Naive thymus-derived CD4-positive, alpha-beta T cell (primary cell): ENCODE measurements around the gene TENM4. TPM values are rescaled to one million over a fixed set of nuclear protein-coding genes. Genes with fewer than 3 reads are reported as not detected.

Experiments used
- ATAC-seq: fragments of 150-1000 bp; cut with Tn5 transposase; 2 replicates; pipeline ENCODE4 v1.10.0; 2021; ENCODE audit warnings: mild to moderate bottlenecking, moderate library complexity
- CTCF ChIA-PET: fragments of 350-600 bp; sonication (Branson Sonifier 250); formaldehyde crosslinking; loops from one replicate; lab custom pipeline; 2021; ENCODE audit warnings: antibody characterized with exemption; lab: Charles Lee
- POLR2A ChIA-PET: fragments of 350-600 bp; sonication (Branson Sonifier 250); formaldehyde crosslinking; loops from one replicate; lab custom pipeline; 2021; ENCODE audit warnings: antibody characterized with exemption, inconsistent platforms; lab: Charles Lee
- DNase-seq, 9 donors: peaks; one replicate each; pipeline versions ENCODE4 v3.0.0 to v3.0.0-alpha.2; 2020 to 2022; ENCODE audit warnings: mixed read lengths in 1 of 9
- H3K27ac ChIP-seq: one replicate; pipeline ENCODE4 v1.7.0; 2013; ENCODE audit warnings: mild to moderate bottlenecking, low read depth, low read length, moderate library complexity
- H3K27me3 ChIP-seq, 2 donors: one replicate each; pipeline ENCODE4 v1.7.0; 2013; ENCODE audit warnings: low read length in 2 of 2, mild to moderate bottlenecking in 2 of 2, moderate library complexity in 2 of 2; ENCODE audit not compliant: control insufficient read depth in 2 of 2, insufficient read depth in 2 of 2
- H3K36me3 ChIP-seq, 3 experiments: 1 replicate in 2 of 3; 2 replicates in 1 of 3; pipeline ENCODE4 v1.7.0; 2013; ENCODE audit warnings: low read length in 3 of 3, mild to moderate bottlenecking in 3 of 3, moderate library complexity in 1 of 3; ENCODE audit not compliant: insufficient read depth in 3 of 3, control insufficient read depth in 2 of 3
- H3K4me1 ChIP-seq, 2 donors: one replicate each; pipeline ENCODE4 v1.7.0; 2013; ENCODE audit warnings: low read length in 2 of 2, mild to moderate bottlenecking in 2 of 2, moderate library complexity in 1 of 2; ENCODE audit not compliant: control insufficient read depth in 2 of 2, insufficient read depth in 2 of 2
- H3K4me3 ChIP-seq: 2 replicates; pipeline ENCODE4 v1.7.0; 2013; ENCODE audit warnings: mild to moderate bottlenecking, low read length
- H3K9me3 ChIP-seq, 3 experiments: 1 replicate in 2 of 3; 2 replicates in 1 of 3; pipeline ENCODE4 v1.7.0; 2013; ENCODE audit warnings: low read length in 3 of 3; ENCODE audit not compliant: control insufficient read depth in 2 of 3
- H3K27ac Mint-ChIP-seq, 9 donors: one replicate each; pipeline ENCODE4 v1.8.0; 2020 to 2022; ENCODE audit warnings: mixed read lengths in 9 of 9, mild to moderate bottlenecking in 8 of 9, moderate library complexity in 5 of 9, inconsistent platforms in 2 of 9
- H3K27me3 Mint-ChIP-seq, 5 donors: one replicate each; pipeline ENCODE4 v1.8.0; 2021 to 2022; ENCODE audit warnings: mixed read lengths in 5 of 5, mild to moderate bottlenecking in 1 of 5
- H3K36me3 Mint-ChIP-seq, 5 donors: one replicate each; pipeline ENCODE4 v1.8.0; 2020 to 2022; ENCODE audit warnings: mixed read lengths in 5 of 5, mild to moderate bottlenecking in 3 of 5, inconsistent platforms in 1 of 5
- H3K4me1 Mint-ChIP-seq, 7 donors: one replicate each; pipeline ENCODE4 v1.8.0; 2020 to 2022; ENCODE audit warnings: mixed read lengths in 7 of 7, mild to moderate bottlenecking in 3 of 7, inconsistent platforms in 1 of 7
- H3K4me3 Mint-ChIP-seq, 10 donors: one replicate each; pipeline ENCODE4 v1.8.0; 2020 to 2022; ENCODE audit warnings: mild to moderate bottlenecking in 10 of 10, mixed read lengths in 10 of 10, moderate library complexity in 6 of 10, inconsistent platforms in 2 of 10
- H3K9me3 Mint-ChIP-seq, 11 donors: one replicate each; pipeline ENCODE4 v1.8.0; 2020 to 2022; ENCODE audit warnings: mixed read lengths in 11 of 11, mild to moderate bottlenecking in 4 of 11, inconsistent platforms in 1 of 11, moderate library complexity in 1 of 11
- intact Hi-C, 2 donors: fragments of 100-400 bp; cut with micrococcal nuclease; formaldehyde crosslinking; loops; one replicate each; pipeline ENCODE4 v1.15.1; 2023
- polyA plus RNA-seq, 2 donors: library from polyadenylated mRNA; unstranded; fragments of 300-500 nt; fragmentation: Illumina TruSeq; gene quantifications; one replicate each; pipeline ENCODE4 v1.2.3, GENCODE V29; 2021
- total RNA-seq, 6 experiments: library from RNA in 5 of 6; stranded (reverse) in 5 of 6; gene quantifications; 1 replicate in 5 of 6; 2 replicates in 1 of 6; pipeline ENCODE4 v1.2.3 and lab custom pipeline; 2021 to 2026

TENM4 gene
- total and polyA plus RNA-seq, 7 experiments from 2014 or later = 0.32 to 0.47 TPM; not detected in 5

GRCh38 chr11:79199729-79200354 lies 241.0 kb downstream of the TENM4 start:
- Mint-ChIP-seq H3K27me3 (peaks cover 0 to 5% (median 4%) of the 10 kb centered on the region in 5 donors), H3K36me3 (no peaks in the 10 kb centered on the region), H3K9me3 (peaks cover 0 to 7% (median 0%) of the 10 kb centered on the region in 11 donors), H3K4me3 (no peak overlapping the region), H3K4me1 (no peaks in the 10 kb centered on the region), H3K27ac (no peak overlapping the region)
- ChIA-PET CTCF (no interaction called here), POLR2A (no interaction called here)
- H3K36me3 ChIP-seq = no peaks in the 10 kb centered on the region
- H3K4me1 ChIP-seq = no peaks in the 10 kb centered on the region
- DNase-seq = no peak
- no peak overlapping the region for H3K27ac ChIP-seq
- no peak for ATAC-seq
- H3K9me3 ChIP-seq = no peaks in the 10 kb centered on the region
- H3K27me3 ChIP-seq = no peaks in the 10 kb centered on the region
- intact Hi-C loops = no loop called here
- H3K4me3 ChIP-seq = no peak overlapping the region

DNA sequence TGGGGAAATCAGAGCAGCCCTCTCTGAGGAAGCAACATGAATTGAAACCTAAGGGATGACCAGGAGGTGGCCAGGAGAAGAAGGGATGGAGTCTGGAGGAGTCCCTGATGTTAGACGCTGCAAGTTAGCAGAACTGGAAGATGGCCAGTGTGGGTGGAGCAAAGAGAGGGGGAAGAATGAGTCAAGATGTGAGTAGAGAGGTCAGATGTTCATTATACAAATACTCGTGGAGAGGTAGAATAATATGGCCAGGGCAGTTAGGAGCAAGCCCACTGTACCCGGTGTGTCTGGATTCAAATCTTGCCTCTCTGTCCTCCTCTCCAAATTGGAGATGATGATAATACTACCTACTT lies 242.0 kb downstream of the TENM4 start:
- H3K27me3 Mint-ChIP-seq = peaks cover 0 to 10% (median 4%) of the 10 kb centered on the region in 5 donors
- no peaks in the 10 kb centered on the region for H3K9me3 ChIP-seq
- no peak overlapping the region for H3K4me3 Mint-ChIP-seq
- peaks cover 0 to 10% (median 1%) of the 10 kb centered on the region in 11 donors for H3K9me3 Mint-ChIP-seq
- H3K36me3 ChIP-seq = no peaks in the 10 kb centered on the region
- ChIA-PET POLR2A (no interaction called here), CTCF (no interaction called here)
- H3K27ac Mint-ChIP-seq = no peak overlapping the region
- peaks cover 0 to 5% (median 0%) of the 10 kb centered on the region in 5 donors for H3K36me3 Mint-ChIP-seq
- H3K4me1 Mint-ChIP-seq = no peaks in the 10 kb centered on the region
- H3K27me3 ChIP-seq = no peaks in the 10 kb centered on the region
- no peak for DNase-seq
- H3K4me3 ChIP-seq = no peak overlapping the region
- ATAC-seq = no peak
- H3K4me1 ChIP-seq = no peaks in the 10 kb centered on the region
- intact Hi-C loops = no loop called here
- no peak overlapping the region for H3K27ac ChIP-seq

GRCh38 chr11:79198203-79198897 lies 242.5 kb downstream of the TENM4 start:
- DNase-seq = no peak
- peaks cover 0 to 16% (median 4%) of the 10 kb centered on the region in 5 donors for H3K27me3 Mint-ChIP-seq
- peaks cover 0 to 13% (median 5%) of the 10 kb centered on the region in 11 donors for H3K9me3 Mint-ChIP-seq
- H3K36me3 ChIP-seq = no peaks in the 10 kb centered on the region
- H3K9me3 ChIP-seq = no peaks in the 10 kb centered on the region
- POLR2A ChIA-PET = no interaction called here
- no peak overlapping the region for H3K27ac ChIP-seq
- H3K27me3 ChIP-seq = no peaks in the 10 kb centered on the region
- CTCF ChIA-PET = no interaction called here
- intact Hi-C loops = no loop called here
- H3K4me3 Mint-ChIP-seq = no peak overlapping the region
- peaks cover 0 to 5% (median 0%) of the 10 kb centered on the region in 5 donors for H3K36me3 Mint-ChIP-seq
- H3K4me1 ChIP-seq = no peaks in the 10 kb centered on the region
- ATAC-seq = no peak
- no peaks in the 10 kb centered on the region for H3K4me1 Mint-ChIP-seq
- no peak overlapping the region for H3K4me3 ChIP-seq
- H3K27ac Mint-ChIP-seq = no peak overlapping the region

- POLR2A ChIA-PET = no interaction called here
Observed at GRCh38 chr11:79196950-79197349, 243.9 kb downstream of the TENM4 start.

GRCh38 chr11:79195209-79195608 lies 245.6 kb downstream of the TENM4 start:
- Mint-ChIP-seq H3K4me1 (no peaks in the 10 kb centered on the region), H3K27ac (no peak overlapping the region)
- CTCF ChIA-PET = no interaction called here

More at GRCh38 chr11:79196950-79197349, 243.9 kb downstream of the TENM4 start:
- ATAC-seq (no peak), DNase-seq (no peak)
- H3K9me3 ChIP-seq = no peaks in the 10 kb centered on the region
- no peaks in the 10 kb centered on the region for H3K27me3 ChIP-seq
- H3K4me3 Mint-ChIP-seq = no peak overlapping the region
- peaks cover 0 to 17% (median 5%) of the 10 kb centered on the region in 11 donors for H3K9me3 Mint-ChIP-seq
- H3K36me3 ChIP-seq = no peaks in the 10 kb centered on the region
- CTCF ChIA-PET = no interaction called here
- H3K36me3 Mint-ChIP-seq = peaks cover 0 to 5% (median 0%) of the 10 kb centered on the region in 5 donors
- H3K4me1 Mint-ChIP-seq = no peaks in the 10 kb centered on the region
- H3K4me1 ChIP-seq = no peaks in the 10 kb centered on the region
- no peak overlapping the region for H3K4me3 ChIP-seq
- no peak overlapping the region for H3K27ac ChIP-seq
- intact Hi-C loops = no loop called here
- H3K27me3 Mint-ChIP-seq = peaks cover 0 to 16% (median 4%) of the 10 kb centered on the region in 5 donors
- no peak overlapping the region for H3K27ac Mint-ChIP-seq

GRCh38 chr11:79193663-79194310 lies 247.0 kb downstream of the TENM4 start:
- H3K4me1 Mint-ChIP-seq = no peaks in the 10 kb centered on the region
- no peak overlapping the region for H3K4me3 ChIP-seq
- DNase-seq = no peak
- no peak for ATAC-seq
- no peaks in the 10 kb centered on the region for H3K9me3 ChIP-seq
- CTCF ChIA-PET = no interaction called here
- POLR2A ChIA-PET = no interaction called here
- H3K36me3 ChIP-seq = no peaks in the 10 kb centered on the region
- H3K27me3 ChIP-seq = no peaks in the 10 kb centered on the region
- H3K9me3 Mint-ChIP-seq = peaks cover 0 to 21% (median 5%) of the 10 kb centered on the region in 11 donors
- H3K4me1 ChIP-seq = no peaks in the 10 kb centered on the region
- H3K4me3 Mint-ChIP-seq = no peak overlapping the region
- H3K36me3 Mint-ChIP-seq = peaks cover 0 to 5% (median 0%) of the 10 kb centered on the region in 5 donors
- peaks cover 0 to 12% (median 0%) of the 10 kb centered on the region in 5 donors for H3K27me3 Mint-ChIP-seq
- no peak overlapping the region for H3K27ac ChIP-seq
- H3K27ac Mint-ChIP-seq = no peak overlapping the region
- intact Hi-C loops = no loop called here

More at GRCh38 chr11:79195209-79195608, 245.6 kb downstream of the TENM4 start:
- POLR2A ChIA-PET = no interaction called here
- no peak overlapping the region for H3K27ac ChIP-seq
- H3K9me3 Mint-ChIP-seq = peaks cover 0 to 20% (median 5%) of the 10 kb centered on the region in 11 donors
- no peaks in the 10 kb centered on the region for H3K27me3 ChIP-seq
- no peaks in the 10 kb centered on the region for H3K9me3 ChIP-seq
- H3K36me3 Mint-ChIP-seq = peaks cover 0 to 5% (median 0%) of the 10 kb centered on the region in 5 donors
- H3K4me3 ChIP-seq = no peak overlapping the region
- peaks cover 0 to 12% (median 0%) of the 10 kb centered on the region in 5 donors for H3K27me3 Mint-ChIP-seq
- DNase-seq (no peak), ATAC-seq (no peak)
- H3K4me1 ChIP-seq = no peaks in the 10 kb centered on the region
- intact Hi-C loops = no loop called here
- H3K36me3 ChIP-seq = no peaks in the 10 kb centered on the region
- no peak overlapping the region for H3K4me3 Mint-ChIP-seq
